Activated CD4-positive, alpha-beta T cell treated with anti-CD3 and anti-CD28 coated beads for 48 hours (primary cell): ENCODE measurements around the gene ATAT1.

ENCODE experiments used
- DNase-seq: peaks from one replicate; pipeline ENCODE4 v3.0.0-alpha.2; 2020

ATAT1 gene

DNA sequence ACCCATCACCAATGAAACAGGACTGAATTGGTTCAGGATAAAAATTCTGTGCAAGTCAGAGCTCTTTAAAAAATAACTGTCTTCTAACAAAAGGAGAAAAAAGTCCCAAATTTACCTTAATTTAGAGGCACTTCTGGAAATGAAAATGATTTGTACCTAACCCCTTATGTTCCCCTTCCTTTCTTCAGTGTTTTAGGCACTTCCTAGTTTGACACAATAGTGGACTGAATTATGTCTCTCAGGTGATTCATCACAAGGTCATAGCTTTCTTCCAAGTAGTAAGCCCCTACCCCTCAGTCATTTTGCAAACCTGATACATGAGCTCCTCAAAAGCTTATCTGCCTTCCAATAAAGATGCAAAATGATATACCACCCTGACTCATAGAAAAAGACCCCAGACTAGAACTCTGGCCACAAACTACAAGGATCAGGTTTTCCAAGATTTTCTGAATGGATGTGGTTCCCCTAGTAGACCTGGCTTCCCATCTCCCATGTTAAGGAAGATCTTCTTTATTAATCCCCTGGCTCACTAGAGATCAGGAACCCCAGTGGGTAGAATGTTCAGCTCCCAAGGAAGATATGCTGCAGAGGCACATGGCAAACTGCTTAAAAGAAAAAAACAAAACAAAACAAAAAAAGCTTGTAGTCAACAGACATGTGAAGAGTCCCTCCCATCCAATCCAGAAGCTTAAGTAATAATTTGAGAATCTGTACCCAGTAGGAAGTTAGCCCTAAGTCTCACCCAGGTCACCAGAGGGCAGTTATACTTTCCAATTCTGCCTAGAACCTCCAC lies 13.2 kb upstream of the ATAT1 start:
- no peak for DNase-seq

DNA sequence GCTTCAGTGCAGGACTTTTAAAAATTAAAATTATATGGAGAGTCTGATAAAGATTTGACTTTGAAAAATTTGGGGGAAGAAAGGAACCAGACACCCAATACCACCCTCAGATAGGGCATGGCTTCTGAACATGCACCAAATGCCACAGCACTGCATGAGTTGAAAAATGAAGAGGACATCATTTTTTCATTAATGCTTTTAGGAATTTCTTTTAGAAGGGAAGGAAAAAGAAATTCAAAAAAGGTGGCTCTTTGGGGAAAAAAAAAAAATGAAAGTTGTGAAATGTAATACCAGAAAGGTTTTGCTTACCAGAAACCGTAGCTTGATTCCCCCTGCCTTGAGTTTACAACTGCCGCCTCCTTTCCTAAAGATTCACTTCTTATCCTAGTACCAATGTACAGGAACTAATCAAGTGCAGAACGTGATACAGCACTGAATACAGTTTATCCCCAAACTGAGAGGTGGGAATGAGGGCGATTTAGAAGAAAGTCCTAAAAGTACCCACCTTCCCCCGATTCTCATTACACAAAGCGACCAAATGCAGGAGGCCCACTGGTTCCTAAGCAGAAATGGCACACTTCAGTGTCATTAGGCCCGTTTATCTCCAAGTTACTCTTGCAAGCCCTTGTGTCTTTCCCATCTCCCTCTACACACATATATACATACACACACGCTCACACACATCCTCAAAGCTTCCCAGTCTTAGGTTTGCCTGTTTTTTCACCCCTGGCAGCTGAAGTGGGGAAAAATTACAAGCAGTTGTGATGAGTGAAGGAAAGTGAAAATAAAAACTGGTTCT lies 12.4 kb upstream of the ATAT1 start:
- DNase-seq = no peak

DNA sequence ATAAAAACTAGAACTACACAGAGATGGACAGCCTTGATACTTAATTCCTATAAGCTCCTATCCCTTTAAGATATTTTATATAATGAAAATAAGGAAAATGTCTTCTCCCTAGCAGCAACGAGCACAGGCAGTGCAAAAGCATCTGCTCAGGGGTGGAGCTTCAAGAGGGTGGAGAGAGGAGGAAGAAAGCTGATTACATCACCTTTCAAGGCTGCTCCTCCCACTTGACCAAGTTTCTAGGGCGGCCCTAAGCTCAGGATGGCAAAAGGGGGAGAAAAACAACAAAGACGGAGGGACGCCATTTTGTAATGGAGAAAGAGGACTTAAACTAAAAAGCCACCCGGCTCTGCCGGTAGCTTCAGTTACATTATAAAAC lies 11.8 kb upstream of the ATAT1 start:
- DNase-seq = peak; percentile 88

DNA sequence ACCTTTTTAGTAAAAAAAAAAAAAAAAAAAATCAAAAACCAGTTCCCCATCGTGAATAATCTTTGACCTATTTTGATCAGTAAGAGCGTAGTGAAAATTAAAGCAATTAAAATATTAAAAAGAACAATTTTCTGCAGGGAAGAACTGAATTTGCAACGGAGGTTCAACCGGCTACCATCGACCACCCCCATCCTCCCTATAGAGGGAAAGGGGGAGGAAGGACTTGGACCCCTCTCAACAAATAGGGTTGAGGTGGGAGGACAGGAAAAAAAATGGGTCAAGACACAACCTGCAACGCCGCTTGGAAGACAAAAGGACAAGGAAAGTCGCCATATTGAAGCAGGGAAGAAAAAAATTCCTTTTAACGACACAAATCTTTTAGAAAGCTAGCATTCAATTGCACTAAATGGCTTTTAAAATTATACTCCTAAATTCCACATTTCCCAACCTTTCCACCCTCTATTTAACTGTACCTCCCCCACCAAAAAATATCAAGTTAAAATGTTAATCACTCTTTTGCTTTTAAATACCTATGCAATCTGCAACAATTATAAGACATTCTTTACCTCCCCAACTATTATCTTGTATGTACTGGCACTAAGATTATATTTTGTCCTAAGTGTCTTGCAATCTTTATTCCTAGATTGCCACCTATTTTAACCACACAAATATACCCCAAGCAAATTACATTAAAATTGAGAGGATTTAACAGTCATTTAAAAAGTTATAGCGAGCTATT lies 11.3 kb upstream of the ATAT1 start:
- peak; percentile 52 for DNase-seq

DNA sequence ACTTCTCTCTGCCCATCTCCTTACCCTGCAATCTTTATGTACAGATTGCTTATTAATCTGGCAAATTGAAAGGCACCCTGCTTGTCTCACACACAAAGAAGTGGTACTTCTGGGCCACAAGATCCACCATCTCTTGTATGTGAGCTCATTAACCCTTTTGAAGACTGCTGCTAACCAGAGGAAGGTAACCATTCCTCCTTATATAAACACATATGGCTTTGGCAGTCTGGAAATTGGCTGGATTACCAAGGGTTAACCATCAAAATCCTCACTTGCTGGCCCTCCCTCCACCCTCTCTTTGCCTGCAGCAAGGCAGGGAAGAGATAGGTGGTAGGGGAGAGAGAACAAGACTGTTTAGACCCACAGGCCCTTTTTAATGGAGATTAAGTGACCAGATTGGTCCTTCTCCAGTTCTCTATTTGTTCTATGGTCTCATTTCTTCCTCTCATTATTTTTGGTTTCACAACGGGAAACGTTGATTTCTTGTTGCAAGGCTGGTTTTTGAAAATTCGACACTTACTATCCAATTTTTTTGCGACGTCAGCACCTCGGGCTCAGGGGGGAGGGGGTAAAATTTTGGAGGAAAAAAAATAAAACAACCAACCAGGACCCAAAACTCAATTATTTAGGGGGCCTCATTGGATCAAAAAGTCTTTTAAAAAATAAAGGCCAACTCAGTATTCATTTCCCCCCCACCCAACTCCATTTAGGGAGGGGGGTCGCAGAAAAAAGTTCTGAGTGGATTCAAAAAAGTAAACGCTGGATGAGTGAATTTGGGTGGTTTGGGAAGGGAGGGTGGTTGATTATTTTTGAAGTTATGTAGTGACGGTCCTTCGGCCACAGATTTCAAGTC lies 10.5 kb upstream of the ATAT1 start:
- peak; percentile 35 for DNase-seq

DNA sequence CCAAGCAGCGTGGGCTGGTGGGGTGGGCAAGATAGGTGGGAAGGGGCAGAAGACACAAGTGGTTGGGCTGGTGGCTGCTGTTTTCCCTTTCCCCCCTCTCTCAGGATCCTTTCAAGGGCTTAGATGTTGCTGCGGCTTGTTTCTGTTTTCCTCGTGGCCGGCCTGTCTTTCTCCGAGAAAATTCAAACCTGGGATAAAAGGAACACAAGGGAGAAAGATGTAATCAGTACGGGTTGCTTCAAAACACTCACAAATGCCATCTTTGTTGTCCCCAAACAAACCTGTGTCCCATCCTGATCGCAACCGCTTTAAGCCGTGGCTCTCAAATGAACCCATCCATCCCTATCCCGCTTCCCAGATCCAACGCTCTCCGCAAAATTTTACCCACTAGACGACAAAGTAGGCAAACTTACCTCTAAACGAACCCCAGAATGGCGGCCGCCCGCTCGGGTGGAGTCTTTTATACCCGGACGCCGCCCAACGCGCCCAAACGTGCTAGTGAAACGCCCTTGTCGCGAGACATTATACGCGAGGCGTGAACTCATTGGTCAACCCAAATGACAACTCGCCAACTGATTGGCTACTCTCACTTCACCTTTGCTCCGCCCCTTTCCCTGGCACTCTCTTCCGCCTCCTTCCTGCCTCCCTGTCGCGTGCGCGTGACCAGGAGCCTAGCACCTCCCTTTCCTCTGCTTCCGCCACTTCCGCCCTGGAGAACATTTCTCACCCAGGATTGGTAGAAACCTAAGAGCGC lies 9.7 kb upstream of the ATAT1 start, which contains the start of gene PPP1R10:
Gene PPP1R10 (minus strand): TSS at position 433 of the 754 bp plus-strand sequence. CDS start 7,299 bp downstream, outside the sequence.
- DNase-seq = peak; percentile 98

DNA sequence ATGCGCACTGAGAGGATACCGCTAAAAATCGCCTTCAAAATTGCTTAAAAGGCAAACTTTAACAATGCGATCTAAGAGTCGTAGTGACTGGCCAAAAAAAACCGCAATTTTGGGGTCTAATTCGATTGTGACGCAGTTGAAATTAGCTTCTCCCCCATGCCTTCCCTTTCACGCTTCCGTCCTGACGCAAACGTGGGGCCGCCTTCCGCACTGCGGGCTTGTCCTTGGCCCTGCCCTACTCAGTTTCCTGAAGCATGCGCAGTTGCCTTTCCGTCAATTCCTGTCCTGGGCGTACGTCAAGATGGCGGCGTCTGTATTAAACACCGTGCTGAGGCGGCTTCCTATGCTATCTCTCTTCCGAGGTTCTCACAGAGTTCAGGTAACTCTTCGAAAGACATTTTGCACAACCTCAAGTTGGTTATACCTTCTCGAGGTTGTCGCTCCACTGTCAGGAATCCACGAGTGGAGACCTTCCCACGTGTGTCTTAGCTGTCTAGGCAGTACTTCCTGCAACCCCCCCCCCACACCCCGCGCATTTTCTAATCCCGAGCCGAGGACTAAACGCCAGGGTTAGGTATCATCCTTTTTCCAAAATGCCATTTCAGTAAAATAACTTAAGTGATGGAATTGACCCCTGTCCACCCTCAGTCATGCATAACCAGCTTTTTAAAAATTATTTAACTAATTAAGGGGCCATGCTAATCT lies 9.0 kb upstream of the ATAT1 start, which contains the start of gene MRPS18B:
Gene MRPS18B (plus strand): TSS at position 276 of the 705 bp plus-strand sequence. CDS start 26 bp downstream, at position 302.
- peak; percentile 98 for DNase-seq

DNA sequence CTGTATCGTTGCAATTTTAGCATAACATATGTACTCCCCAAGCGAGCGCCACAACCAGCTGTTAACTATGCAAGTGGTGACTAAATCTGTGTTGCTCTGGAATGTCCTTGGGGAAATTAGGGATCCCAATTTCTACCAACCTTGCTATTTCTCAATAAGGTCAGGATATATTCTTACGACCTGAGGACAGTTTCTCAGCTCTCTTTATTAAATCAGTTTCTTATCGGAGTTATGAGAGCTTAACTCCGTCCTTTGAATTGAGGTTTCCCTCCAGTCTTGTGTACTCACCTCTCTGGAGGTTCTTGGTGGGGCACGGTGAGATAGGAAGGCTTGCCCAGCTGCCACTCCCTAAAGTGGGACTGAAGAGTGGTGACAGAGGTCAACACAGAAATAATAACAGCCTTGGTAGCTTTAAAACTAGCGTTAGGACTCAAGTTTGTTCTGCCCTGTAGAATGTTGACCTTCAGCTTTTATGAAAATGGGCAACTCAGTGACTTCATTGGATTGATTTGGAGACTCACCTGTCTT lies 8.3 kb upstream of the ATAT1 start:
- no peak for DNase-seq

DNA sequence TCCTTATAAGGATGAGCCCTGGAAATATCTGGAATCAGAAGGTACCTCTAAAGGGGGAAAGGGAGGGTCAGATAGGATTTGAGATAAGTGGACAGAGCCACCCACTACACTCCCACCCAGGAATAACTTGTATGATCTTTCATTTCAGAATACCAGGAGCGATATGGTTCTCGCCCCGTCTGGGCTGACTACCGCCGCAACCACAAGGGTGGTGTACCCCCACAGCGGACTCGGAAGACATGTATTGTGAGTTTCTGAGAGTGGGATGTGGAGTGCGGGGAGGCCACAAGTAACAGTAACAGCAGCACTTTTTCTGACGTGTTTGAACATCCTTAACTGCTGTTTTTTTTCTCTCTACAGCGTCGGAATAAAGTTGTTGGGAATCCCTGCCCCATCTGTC lies 7.1 kb upstream of the ATAT1 start:
- no peak for DNase-seq

DNA sequence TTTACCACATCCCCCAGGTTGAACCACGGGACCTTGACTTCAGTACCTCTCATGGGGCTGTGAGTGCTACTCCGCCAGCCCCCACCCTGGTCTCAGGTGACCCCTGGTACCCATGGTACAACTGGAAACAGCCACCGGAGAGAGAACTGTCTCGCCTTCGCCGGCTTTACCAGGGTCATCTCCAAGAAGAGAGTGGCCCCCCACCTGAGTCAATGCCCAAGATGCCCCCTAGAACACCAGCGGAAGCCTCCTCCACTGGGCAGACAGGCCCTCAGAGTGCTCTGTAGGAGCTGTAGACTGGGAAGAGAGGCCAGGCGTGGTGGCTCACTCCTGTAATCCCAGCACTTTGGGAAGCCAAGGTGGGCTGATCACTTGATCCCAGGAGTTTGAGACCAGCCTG lies 1.2 kb upstream of the ATAT1 start:
- DNase-seq = no peak

DNA sequence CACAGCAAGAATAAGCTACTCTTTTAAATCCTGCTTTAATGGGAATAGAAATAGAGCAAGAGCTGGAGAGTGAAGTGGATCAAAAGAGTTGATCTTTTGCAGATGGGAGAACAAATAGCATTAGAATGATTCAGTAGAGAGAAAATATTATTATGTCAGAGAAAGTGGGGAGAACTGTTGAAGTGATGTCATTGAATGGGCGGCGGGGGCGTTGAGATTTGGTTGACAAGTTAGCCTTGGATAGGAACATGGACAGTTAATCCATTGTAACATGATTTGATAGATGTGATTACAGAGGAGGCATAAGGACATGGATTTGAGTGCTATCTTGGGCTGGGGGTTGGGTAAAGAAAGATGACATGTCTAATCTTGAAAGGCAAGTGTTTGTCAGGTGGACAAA lies 9.2 kb downstream of the ATAT1 start:
- no peak for DNase-seq

DNA sequence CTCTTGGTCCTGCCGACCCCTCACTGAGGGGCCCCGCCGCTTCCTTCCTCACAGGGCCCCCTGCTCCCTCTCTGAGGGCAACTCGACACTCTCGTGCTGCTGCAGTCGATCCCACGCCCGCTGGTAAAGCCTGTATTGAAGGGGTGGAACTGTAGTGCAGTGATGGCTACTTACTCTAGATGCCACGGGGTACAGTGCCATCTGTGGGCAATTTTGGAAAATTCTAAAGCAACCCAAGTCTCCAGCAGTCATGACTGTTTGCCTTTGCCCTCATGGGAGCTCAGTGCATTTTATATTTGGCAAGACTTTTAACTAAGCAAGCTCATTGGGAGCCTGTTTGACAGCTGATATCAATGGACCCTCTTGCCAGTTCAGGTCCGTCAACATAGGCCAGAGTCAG lies 13.8 kb downstream of the ATAT1 start:
- no peak for DNase-seq

DNA sequence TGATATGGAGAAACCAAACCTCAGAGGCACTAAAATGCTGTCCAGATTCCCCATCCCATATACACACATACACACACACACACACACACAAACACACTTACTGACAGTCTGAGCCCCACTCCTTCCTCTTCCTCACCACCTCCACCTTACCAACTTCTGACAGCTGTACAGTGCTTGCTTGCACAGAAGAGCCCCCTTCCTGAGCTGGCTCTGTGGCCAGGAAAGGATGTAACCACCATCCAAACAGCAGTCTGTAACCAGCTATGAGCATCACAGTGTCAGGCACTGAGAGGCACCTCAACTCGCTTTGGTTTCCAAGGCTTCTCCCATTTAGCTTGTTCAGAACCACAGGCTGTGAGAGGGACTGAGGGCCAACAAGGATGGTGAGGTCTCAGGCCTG lies 14.4 kb downstream of the ATAT1 start:
- DNase-seq = no peak

DNA sequence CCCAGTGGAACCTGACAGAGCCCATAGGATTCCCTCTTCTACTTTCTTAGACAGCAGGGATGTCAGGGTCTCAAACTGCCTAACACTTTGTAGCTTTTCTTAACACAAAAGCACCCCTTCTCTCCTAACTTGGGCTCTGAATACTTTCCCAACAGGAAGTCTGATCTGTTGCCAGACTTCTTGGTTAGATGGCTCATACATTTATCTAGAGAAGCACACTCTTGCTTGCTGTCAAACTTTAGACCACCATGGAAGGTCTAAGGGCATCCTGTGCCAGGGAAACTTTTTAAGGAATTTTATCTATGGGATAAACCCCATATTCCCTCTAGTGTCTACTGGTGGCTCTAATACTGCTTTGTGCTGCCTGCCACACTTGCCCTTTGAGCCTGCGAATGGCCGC lies 17.0 kb downstream of the ATAT1 start:
- DNase-seq = no peak

DNA sequence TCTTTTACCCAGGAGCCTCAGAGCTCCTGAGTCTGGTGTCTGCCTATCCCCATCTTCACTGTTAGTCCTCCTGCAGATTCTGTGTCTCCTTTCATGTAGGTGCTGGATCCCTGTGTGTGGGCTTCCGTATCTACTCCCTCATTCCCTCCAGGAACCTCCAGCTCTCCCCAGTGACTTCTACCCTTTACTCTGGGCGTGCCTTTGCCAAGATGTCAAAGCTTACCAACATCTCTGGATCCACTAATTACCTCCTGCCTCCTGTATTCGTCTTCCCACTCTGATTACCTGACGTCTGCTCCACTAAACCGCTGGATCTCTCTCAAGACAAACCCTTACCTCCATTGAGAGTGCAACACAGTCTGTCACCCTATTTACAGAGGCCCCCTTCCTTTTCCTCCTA lies 18.1 kb downstream of the ATAT1 start:
- no peak for DNase-seq

DNA sequence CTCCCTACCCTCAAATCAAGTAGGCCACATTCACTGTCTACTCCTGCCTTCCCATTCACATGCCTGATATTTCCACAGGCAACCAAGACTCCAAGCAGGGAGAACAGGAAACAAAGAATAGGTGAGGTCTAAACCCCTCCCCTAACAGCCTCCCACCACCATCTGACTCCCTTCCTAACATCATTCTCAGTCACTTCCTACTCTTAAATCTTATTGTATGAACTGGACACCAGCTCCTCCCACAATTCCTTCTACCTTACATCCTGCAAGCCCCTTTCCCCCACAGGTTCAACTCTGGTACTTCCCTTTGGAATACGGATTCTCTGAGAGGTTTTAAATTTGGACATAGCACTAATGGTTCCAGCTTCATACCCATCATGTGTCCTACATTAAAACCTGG lies 19.3 kb downstream of the ATAT1 start:
- DNase-seq = no peak

DNA sequence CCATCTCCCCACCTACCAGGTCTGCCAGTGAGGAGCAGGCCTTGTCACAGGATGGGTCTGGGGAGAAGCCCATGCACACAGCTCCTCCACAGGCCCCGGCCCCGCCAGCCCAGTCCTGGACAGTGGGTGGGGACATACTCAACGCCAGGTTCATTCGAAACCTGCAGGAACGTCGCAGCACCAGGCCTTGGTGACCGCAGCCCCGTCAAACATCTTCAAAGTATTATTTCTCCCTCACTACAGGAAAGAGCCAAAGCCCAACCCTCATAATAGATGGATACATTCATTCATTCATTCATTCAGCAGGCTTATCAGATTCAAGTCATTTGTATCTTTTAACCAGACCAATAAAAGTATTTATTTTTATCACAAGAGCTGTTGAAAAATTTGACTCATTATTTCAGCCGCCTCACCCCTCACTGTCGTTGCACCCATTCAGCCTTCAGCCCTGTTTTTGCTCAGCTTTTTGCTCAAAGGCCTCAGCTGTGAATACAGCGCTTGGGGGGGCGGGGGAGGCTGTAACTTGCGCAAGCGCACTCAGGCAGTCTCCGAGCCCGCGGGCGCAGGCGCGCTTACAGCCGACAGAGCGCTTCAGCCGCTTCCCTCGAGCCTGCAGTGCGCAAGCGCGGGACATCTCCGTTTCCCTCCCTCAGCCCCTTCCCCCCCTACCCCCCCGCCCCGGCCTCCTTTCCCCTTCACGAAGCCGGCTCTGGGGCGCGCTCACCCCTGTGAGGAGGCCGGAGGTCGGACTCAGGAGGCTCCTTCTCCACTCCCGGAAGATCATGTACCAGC lies 20.0 kb downstream of the ATAT1 start, which contains the start of gene C6orf136:
Gene C6orf136 (plus strand): TSS at position 684 of the 792 bp plus-strand sequence. CDS start 99 bp downstream, at position 783.
- DNase-seq = peak; percentile 96

DNA sequence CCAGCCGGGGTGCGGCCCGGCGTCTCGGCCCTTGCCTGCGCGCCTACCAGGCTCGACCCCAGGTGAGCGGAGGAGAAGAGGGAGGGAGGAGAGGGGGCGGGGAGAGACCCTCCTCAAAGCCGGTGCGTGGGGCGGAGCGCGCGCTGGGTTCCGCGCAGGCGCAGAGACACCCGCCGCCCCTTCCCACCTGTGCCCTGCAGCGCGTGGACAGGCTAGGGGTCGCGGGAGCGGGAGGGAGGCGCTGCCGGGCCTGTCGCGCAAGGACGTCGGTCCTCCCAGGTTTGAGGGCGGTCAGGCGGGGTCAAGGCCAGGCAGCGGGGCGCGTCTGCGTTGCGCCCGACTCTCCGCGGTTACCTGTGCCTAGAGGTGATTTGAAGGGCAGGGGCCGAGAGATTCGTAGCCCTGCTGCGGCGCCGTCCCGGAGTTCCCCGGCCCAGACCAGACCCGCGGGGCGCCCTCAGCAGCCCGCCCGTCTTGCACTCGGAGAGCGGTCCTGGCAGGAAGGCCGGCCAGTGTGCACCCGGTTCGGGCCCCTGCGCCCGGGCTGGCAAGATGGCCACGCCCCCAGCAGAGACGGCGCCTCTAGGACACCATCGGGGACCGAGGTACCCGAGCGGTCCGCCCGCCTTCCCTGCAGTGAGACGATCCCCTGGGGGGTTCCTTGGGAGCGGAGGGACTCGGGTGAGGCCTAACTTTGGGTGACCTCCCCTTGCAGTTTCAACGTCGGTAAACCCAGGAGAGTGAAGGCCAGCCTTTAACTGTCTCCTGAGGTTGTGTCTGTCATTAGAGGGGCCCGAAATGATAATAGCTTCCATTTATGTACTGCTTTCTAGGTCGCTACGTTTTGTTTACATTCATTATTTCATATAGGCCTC lies 20.8 kb downstream of the ATAT1 start:
- peak; percentile 88 for DNase-seq

DNA sequence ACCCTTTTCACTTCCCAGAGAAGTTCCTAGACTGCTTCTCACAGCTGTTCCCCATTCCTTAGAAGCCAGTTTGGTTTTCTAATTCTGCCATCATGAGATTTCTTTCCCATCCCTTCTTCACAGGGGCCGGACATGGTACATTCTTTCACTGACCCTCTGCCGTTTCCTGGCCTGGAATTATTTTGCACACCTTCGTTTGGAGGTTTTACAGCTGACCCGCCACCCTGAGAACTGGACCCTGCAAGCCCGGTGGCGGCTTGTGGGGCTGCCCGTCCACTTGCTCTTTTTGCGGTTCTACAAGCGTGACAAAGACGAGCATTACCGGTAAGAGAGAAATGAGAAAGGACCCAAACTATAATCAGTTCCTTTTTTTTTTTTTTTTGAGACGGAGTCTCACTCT lies 24.5 kb downstream of the ATAT1 start:
- DNase-seq = no peak
